MM.1S (cell line): Measurements from ENCODE around the gene SUPT3H.

Experiments
- DNase-seq: peaks from one replicate; pipeline ENCODE4 v3.0.0-alpha.2; 2015
- H2AFZ ChIP-seq: fragments of 300-600 bp; sonication (generic); 2 replicates; pipeline ENCODE4 v1.6.0; 2016; ENCODE audit warnings: antibody characterized with exemption, low read length
- H3F3A ChIP-seq: fragments of 300-600 bp; sonication (generic); 2 replicates; pipeline ENCODE4 v1.6.1; 2016; ENCODE audit warnings: mild to moderate bottlenecking, antibody characterized with exemption, low read length, moderate library complexity, mixed read lengths; ENCODE audit not compliant: insufficient read depth
- H3K27ac ChIP-seq: fragments of 300-600 bp; sonication (generic); 2 replicates; pipeline ENCODE4 v1.5.1; 2016; ENCODE audit warnings: mild to moderate bottlenecking, low read length
- H3K27me3 ChIP-seq: fragments of 300-600 bp; sonication (generic); replicated peaks from 2 replicates; pipeline ENCODE4 v1.6.0; 2016; ENCODE audit warnings: low read length; ENCODE audit not compliant: insufficient read depth
- H3K36me3 ChIP-seq: fragments of 300-600 bp; sonication (generic); replicated peaks from 2 replicates; pipeline ENCODE4 v1.6.1; 2016; ENCODE audit warnings: mild to moderate bottlenecking, low read length, mixed read lengths; ENCODE audit not compliant: insufficient read depth
- H3K4me1 ChIP-seq: fragments of 300-600 bp; sonication (generic); 2 replicates; pipeline ENCODE4 v1.6.1; 2016; ENCODE audit warnings: low read length, mixed read lengths
- H3K4me2 ChIP-seq: fragments of 300-600 bp; sonication (generic); 2 replicates; pipeline ENCODE4 v1.6.0; 2016; ENCODE audit warnings: low read depth, low read length
- H3K4me3 ChIP-seq: fragments of 300-600 bp; sonication (generic); 2 replicates; pipeline ENCODE4 v1.5.1; 2016; ENCODE audit warnings: low read length, mixed read lengths
- H3K79me2 ChIP-seq: fragments of 300-600 bp; sonication (generic); 2 replicates; pipeline ENCODE4 v1.6.1; 2016; ENCODE audit warnings: mixed run types, low read length, mixed read lengths
- H3K9ac ChIP-seq: fragments of 300-600 bp; sonication (generic); 2 replicates; pipeline ENCODE4 v1.6.1; 2016; ENCODE audit warnings: low read length, mixed read lengths
- H3K9me2 ChIP-seq: fragments of 300-600 bp; sonication (generic); replicated peaks from 2 replicates; pipeline ENCODE4 v1.6.1; 2016; ENCODE audit warnings: mild to moderate bottlenecking, low read length, mixed read lengths; ENCODE audit not compliant: insufficient read depth
- H3K9me3 ChIP-seq: fragments of 300-600 bp; sonication (generic); replicated peaks from 2 replicates; pipeline ENCODE4 v1.6.1; 2016; ENCODE audit warnings: mild to moderate bottlenecking, low read length, mixed read lengths; ENCODE audit not compliant: insufficient read depth
- H4K20me1 ChIP-seq: fragments of 300-600 bp; sonication (generic); 2 replicates; pipeline ENCODE4 v1.6.1; 2016; ENCODE audit warnings: mild to moderate bottlenecking, low read length, moderate library complexity, mixed read lengths; ENCODE audit not compliant: insufficient read depth
- CTCF ChIP-seq: fragments of 300-600 bp; sonication (generic); IDR thresholded peaks from 2 replicates; pipeline ENCODE4 v1.5.1; 2016; ENCODE audit warnings: antibody characterized with exemption, low read length, mixed read lengths
- EZH2 ChIP-seq: fragments of 300-600 bp; sonication (generic); optimal IDR thresholded peaks from 2 replicates; pipeline ENCODE3; 2017; ENCODE audit warnings: low read depth, mild to moderate bottlenecking, antibody characterized with exemption, low read length, mixed read lengths
- EZH2phosphoT487 ChIP-seq: fragments of 300-600 bp; sonication (generic); IDR thresholded peaks from 2 replicates; pipeline ENCODE4 v1.6.1; 2018; ENCODE audit warnings: antibody characterized with exemption, low read length

SUPT3H gene

GRCh38 chr6:44809258-44809657 lies 568.5 kb downstream of the SUPT3H start:
- no peaks in the 10 kb centered on the region for H3K36me3 ChIP-seq
- TF ChIP-seq CTCF (no peak), EZH2 (no peak), EZH2phosphoT487 (no peak)
- no peak overlapping the region for H3K9ac ChIP-seq
- H3K27me3 ChIP-seq, result no peaks in the 10 kb centered on the region
- no peak overlapping the region for H3K4me2 ChIP-seq
- no peaks in the 10 kb centered on the region for H3K9me2 ChIP-seq
- no peak overlapping the region for H2AFZ ChIP-seq
- H4K20me1 ChIP-seq, result no peaks in the 10 kb centered on the region
- no peaks in the 10 kb centered on the region for H3K4me1 ChIP-seq
- H3K9me3 ChIP-seq, result no peaks in the 10 kb centered on the region
- H3K79me2 ChIP-seq, result no peaks in the 10 kb centered on the region
- DNase-seq, result no peak
- no peaks in the 10 kb centered on the region for H3F3A ChIP-seq
- no peak overlapping the region for H3K27ac ChIP-seq
- H3K4me3 ChIP-seq, result no peak overlapping the region

GRCh38 chr6:44808148-44808547 lies 569.6 kb downstream of the SUPT3H start:
- Histone ChIP-seq H3K9me3 (no peaks in the 10 kb centered on the region), H3K4me3 (no peak overlapping the region), H2AFZ (no peak overlapping the region), H3K79me2 (no peaks in the 10 kb centered on the region), H3K9ac (no peak overlapping the region), H3K4me1 (no peaks in the 10 kb centered on the region), H3K36me3 (no peaks in the 10 kb centered on the region), H3K27ac (no peak overlapping the region), H3K4me2 (no peak overlapping the region), H3K9me2 (no peaks in the 10 kb centered on the region), H4K20me1 (no peaks in the 10 kb centered on the region), H3F3A (no peaks in the 10 kb centered on the region), H3K27me3 (no peaks in the 10 kb centered on the region)
- TF ChIP-seq CTCF (no peak), EZH2phosphoT487 (no peak), EZH2 (no peak)
- DNase-seq, result no peak

GRCh38 chr6:44806656-44807055 lies 571.1 kb downstream of the SUPT3H start:
- Histone ChIP-seq H3K4me1 (no peaks in the 10 kb centered on the region), H3K79me2 (no peaks in the 10 kb centered on the region), H3K9me3 (no peaks in the 10 kb centered on the region), H4K20me1 (no peaks in the 10 kb centered on the region), H3F3A (no peaks in the 10 kb centered on the region), H3K9me2 (no peaks in the 10 kb centered on the region), H3K4me2 (no peak overlapping the region), H2AFZ (no peak overlapping the region), H3K9ac (no peak overlapping the region), H3K27me3 (no peaks in the 10 kb centered on the region), H3K4me3 (no peak overlapping the region), H3K27ac (no peak overlapping the region), H3K36me3 (no peaks in the 10 kb centered on the region)
- TF ChIP-seq EZH2, result no peak
- DNase-seq, result no peak

- Histone ChIP-seq H3K79me2 (no peaks in the 10 kb centered on the region), H3K9ac (no peak overlapping the region), H3F3A (no peaks in the 10 kb centered on the region), H3K4me1 (no peaks in the 10 kb centered on the region), H3K9me3 (no peaks in the 10 kb centered on the region), H2AFZ (no peak overlapping the region), H4K20me1 (no peaks in the 10 kb centered on the region), H3K4me3 (no peak overlapping the region), H3K4me2 (no peak overlapping the region), H3K27ac (no peak overlapping the region), H3K36me3 (no peaks in the 10 kb centered on the region), H3K27me3 (no peaks in the 10 kb centered on the region), H3K9me2 (no peaks in the 10 kb centered on the region)
- no peak for DNase-seq
- no peak for TF ChIP-seq EZH2
- no peak for TF ChIP-seq CTCF
- no peak for TF ChIP-seq EZH2phosphoT487
Observed at GRCh38 chr6:44805238-44805846, 572.4 kb downstream of the SUPT3H start.
